Neural cell (in vitro differentiated cells): Measurements from ENCODE around the gene USB1.

Experiments
- CTCF ChIP-seq: fragments of 450-650 bp; IDR thresholded peaks from 2 replicates; pipeline ENCODE4 v1.5.1; 2014; ENCODE audit warnings: antibody characterized with exemption, mild to moderate bottlenecking, moderate library complexity; ENCODE audit not compliant: poor library complexity, severe bottlenecking
- EP300 ChIP-seq: fragments of 450-650 bp; conservative IDR thresholded peaks from 2 replicates; pipeline ENCODE4 v1.6.1; 2014; ENCODE audit warnings: antibody characterized with exemption, mild to moderate bottlenecking, moderate library complexity; ENCODE audit not compliant: poor library complexity, severe bottlenecking
- EZH2 ChIP-seq: fragments of 200-600, 300-800 bp; shearing (Covaris generic), sonication (generic); IDR thresholded peaks from 2 replicates; pipeline ENCODE4 v1.6.1; 2014; ENCODE audit warnings: antibody characterized with exemption, low read length, borderline replicate concordance, mild to moderate bottlenecking; ENCODE audit not compliant: insufficient read depth, poor library complexity, severe bottlenecking
- MXI1 ChIP-seq: fragments of 450-650 bp; conservative IDR thresholded peaks from 2 replicates; pipeline ENCODE4 v1.6.1; 2014; ENCODE audit warnings: antibody characterized with exemption, mild to moderate bottlenecking; ENCODE audit not compliant: poor library complexity, severe bottlenecking
- POLR2AphosphoS5 ChIP-seq: IDR thresholded peaks from 2 replicates; pipeline ENCODE4 v1.6.1; 2012
- RAD21 ChIP-seq: fragments of 450-650 bp; conservative IDR thresholded peaks from 2 replicates; pipeline ENCODE4 v1.6.1; 2014; ENCODE audit warnings: antibody characterized with exemption, mild to moderate bottlenecking, moderate library complexity
- REST ChIP-seq: IDR thresholded peaks from 2 replicates; pipeline ENCODE4 v1.6.1; 2012; ENCODE audit warnings: borderline replicate concordance
- TAF1 ChIP-seq: IDR thresholded peaks from 2 replicates; pipeline ENCODE4 v1.6.1; 2012; ENCODE audit warnings: low read depth

- TF ChIP-seq CTCF (no peak), REST (no peak), EZH2 (no peak), POLR2AphosphoS5 (no peak), RAD21 (no peak), EP300 (no peak), MXI1 (no peak), TAF1 (no peak)
These were observed 9.1 kb upstream of the USB1 start for GRCh38 chr16:57992084-57992483.
